HG02798 (cell line): ENCODE results near the gene ELOB.

Experiments used
- ATAC-seq: cut with Tn5 transposase; IDR thresholded peaks from one replicate; pipeline ENCODE4 v1.9.1; 2021; ENCODE audit warnings: mild to moderate bottlenecking; ENCODE audit not compliant: unreplicated experiment, poor library complexity

The ELOB gene

DNA sequence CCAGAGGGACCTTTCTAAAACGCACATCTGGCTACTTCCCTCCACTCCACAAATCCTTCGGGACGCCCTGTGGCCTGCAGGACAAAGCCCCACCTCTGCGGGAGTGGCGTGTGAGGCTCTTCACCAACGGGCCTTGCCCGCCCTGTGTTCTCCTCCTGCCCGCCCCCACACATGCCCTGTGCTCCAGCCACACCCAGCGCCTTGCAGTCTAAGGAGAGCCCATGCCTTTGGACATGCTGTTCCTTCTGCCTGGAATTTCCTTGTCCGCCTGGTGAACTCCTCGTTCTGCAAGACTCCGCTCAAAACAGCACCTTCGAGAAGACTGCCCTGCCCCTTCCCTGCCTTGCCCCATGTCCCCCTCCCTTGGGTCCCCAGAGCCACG lies 7.4 kb downstream of the ELOB start:
- no peak for ATAC-seq

DNA sequence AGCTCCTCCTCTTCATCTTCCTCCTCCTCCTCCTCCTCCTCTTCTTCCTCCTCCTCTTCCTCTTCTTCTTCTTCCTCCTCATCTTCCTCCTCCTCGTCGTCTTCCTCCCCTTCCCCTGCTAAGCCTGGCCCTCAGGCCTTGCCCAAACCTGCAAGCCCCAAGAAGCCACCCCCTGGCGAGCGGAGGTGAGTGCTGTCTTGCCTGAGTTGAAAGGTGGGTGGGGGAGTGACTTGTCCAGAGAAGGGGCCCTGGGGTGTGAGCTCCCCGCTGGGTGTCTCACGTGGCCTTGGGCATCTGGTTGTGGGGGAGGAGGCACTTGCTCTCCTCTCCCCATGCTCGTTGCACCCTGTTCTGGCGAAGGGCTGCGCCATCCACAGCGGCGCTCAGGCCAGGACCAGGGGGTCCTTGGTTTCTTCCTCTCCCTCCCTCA lies 8.0 kb downstream of the ELOB start:
- ATAC-seq = no peak

DNA sequence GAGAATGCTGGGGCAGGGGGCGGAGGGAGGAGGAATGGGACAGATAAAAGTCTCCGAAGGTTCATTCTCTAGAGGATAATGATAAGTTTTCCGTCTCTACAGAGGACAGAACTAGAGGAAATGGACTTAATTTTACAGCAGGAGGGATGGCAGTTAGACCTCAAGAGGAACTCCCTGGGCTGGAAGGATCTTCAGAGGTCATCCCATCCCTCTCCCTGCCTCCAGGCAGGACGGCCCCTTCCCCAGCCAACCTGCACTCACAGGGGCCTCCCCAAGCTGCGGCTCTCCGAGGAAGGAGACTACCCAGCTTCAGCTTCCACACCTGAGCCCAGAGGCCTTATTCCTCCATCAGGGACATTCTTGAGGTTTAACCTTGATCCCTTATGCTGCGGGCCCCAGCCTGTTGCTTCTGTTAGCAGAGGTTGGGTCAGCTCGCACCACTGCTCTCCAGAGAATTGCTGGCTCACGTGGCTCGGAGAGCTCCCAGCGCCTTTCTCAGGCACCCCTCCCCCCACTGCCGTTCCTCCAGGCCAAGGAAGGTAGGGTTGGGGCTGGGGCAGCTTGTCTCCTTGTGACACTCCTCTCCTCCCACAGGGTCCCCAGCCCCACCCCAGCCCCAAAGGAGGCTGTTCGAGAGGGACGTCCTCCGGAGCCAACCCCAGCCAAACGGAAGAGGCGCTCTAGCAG lies 8.5 kb downstream of the ELOB start:
- ATAC-seq = no peak

DNA sequence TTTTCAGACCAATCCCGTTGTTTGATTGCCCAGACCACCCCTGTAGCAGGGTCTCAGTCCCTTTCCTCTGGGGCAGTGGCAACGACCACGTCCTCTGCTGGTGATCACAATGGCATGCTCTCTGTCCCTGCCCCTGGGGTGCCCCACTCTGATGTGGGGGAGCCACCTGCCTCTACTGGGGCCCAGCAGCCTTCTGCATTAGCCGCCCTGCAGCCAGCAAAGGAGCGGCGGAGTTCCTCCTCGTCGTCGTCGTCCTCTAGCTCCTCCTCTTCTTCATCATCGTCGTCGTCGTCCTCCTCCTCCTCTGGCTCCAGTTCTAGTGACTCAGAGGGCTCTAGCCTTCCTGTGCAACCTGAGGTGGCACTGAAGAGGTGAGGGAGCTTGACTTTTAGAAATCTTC lies 9.2 kb downstream of the ELOB start:
- no peak for ATAC-seq

DNA sequence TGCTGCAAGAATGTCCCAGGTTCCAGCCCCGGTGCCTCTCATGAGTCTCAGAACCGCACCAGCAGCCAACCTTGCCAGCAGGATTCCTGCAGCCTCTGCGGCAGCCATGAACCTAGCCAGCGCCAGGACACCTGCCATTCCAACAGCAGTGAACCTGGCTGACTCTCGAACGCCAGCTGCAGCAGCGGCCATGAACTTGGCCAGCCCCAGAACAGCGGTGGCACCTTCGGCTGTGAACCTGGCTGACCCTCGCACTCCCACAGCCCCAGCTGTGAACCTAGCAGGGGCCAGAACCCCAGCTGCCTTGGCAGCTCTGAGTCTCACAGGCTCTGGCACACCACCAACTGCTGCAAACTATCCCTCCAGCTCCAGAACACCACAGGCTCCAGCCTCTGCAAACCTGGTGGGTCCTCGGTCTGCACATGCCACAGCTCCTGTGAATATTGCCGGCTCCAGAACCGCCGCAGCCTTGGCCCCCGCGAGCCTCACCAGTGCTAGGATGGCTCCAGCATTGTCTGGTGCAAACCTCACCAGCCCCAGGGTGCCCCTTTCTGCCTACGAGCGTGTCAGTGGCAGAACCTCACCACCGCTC lies 9.8 kb downstream of the ELOB start:
- ATAC-seq = no peak

DNA sequence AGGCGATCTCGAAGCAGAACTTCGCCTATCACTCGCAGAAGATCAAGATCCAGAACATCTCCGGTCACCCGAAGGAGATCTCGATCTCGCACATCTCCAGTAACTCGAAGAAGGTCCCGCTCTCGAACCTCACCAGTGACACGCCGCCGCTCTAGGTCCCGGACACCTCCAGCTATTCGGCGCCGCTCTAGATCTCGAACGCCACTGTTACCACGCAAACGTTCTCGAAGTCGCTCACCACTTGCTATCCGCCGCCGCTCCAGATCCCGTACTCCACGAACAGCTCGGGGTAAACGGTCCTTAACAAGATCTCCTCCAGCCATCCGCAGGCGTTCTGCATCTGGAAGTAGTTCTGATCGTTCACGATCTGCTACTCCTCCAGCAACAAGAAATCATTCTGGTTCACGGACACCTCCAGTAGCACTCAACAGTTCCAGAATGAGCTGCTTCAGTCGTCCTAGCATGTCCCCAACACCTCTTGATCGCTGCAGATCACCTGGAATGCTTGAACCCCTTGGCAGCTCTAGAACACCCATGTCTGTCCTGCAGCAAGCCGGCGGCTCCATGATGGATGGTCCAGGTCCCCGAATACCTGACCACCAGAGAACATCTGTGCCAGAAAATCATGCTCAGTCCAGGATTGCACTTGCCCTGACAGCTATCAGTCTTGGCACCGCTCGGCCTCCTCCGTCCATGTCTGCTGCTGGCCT lies 10.5 kb downstream of the ELOB start:
- no peak for ATAC-seq

DNA sequence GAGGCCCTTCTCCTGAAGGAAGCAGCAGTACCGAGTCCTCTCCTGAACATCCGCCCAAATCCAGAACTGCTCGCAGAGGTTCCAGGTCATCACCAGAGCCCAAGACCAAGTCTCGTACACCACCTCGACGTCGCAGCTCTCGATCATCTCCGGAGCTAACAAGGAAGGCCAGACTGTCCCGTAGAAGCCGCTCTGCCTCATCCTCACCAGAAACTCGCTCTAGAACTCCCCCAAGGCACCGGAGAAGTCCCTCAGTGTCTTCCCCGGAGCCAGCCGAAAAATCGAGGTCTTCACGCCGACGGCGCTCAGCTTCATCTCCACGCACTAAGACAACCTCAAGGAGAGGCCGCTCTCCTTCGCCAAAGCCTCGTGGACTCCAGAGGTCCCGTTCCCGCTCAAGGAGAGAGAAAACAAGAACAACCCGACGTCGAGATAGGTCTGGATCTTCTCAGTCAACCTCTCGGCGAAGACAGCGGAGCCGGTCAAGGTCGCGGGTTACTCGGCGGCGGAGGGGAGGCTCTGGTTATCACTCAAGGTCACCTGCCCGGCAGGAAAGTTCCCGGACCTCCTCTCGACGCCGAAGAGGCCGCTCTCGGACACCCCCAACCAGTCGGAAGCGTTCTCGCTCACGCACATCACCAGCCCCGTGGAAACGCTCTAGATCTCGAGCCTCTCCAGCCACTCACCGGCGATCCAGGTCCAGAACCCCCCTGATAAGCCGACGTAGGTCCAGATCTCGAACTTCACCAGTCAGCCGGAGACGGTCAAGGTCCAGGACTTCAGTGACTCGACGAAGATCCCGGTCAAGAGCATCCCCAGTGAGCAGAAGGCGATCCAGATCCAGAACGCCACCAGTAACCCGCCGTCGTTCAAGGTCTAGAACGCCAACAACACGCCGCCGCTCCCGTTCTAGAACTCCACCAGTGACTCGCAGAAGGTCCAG lies 11.3 kb downstream of the ELOB start:
- no peak for ATAC-seq

DNA sequence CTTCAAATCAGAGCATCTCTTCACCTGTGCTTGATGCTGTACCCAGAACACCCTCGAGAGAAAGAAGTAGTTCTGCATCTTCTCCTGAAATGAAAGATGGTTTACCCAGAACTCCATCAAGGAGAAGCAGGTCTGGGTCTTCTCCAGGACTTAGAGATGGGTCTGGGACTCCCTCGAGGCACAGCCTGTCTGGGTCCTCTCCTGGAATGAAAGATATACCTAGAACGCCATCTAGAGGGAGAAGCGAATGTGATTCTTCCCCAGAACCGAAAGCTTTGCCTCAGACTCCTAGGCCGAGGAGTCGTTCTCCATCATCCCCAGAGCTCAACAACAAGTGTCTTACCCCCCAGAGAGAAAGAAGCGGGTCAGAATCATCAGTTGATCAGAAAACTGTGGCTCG lies 12.4 kb downstream of the ELOB start:
- ATAC-seq = no peak

DNA sequence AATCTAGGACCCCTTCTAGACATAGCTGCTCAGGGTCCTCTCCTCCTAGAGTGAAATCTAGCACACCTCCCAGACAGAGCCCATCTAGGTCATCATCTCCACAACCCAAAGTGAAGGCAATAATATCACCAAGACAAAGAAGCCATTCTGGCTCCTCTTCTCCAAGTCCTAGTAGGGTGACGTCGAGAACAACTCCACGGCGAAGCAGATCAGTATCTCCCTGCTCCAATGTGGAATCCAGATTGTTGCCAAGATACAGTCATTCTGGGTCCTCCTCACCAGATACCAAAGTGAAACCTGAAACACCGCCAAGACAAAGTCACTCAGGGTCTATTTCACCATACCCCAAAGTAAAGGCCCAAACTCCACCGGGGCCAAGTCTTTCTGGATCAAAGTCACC lies 13.9 kb downstream of the ELOB start:
- ATAC-seq = no peak

DNA sequence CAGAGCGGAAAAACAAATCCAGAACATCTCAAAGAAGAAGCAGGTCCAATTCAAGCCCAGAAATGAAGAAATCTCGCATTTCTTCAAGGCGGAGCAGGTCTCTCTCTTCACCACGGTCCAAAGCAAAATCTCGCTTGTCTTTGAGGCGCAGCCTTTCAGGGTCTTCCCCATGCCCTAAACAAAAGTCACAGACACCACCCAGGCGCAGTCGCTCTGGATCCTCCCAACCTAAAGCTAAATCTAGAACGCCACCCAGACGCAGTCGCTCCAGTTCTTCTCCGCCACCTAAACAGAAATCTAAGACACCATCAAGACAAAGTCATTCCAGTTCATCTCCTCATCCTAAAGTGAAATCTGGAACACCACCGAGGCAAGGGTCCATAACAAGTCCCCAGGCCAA lies 14.4 kb downstream of the ELOB start:
- ATAC-seq = no peak

DNA sequence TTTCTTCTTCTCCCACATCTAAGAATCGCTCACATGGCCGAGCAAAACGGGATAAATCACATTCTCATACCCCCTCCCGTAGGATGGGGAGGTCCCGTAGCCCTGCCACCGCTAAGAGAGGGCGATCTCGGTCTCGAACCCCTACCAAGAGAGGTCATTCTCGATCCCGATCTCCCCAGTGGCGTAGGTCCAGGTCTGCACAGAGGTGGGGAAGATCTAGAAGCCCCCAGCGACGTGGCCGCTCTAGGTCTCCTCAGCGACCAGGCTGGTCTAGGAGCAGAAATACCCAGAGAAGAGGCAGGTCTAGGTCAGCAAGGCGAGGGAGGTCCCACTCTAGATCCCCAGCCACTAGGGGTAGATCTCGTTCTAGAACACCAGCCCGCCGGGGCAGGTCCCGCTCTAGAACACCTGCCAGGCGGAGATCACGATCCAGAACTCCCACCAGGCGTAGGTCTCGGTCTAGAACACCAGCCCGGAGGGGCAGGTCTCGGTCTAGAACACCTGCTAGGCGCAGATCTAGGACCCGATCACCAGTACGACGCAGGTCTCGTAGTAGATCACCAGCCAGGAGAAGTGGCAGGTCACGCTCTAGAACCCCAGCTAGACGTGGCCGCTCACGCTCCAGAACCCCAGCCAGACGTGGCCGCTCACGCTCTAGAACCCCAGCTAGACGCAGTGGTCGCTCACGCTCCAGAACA lies 15.0 kb downstream of the ELOB start:
- no peak for ATAC-seq

DNA sequence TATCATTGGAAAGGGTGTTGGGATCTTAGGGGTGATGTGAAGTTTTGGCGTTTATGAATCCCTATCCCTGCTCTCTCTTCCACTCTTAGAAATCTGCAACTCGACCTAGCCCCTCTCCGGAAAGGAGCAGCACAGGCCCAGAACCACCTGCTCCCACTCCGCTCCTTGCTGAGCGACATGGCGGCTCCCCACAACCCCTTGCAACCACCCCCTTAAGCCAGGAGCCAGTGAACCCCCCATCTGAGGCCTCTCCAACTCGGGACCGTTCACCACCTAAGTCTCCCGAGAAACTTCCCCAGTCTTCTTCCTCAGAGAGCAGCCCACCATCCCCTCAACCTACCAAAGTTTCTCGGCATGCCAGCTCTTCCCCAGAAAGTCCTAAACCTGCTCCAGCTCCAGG lies 15.6 kb downstream of the ELOB start:
- no peak for ATAC-seq

DNA sequence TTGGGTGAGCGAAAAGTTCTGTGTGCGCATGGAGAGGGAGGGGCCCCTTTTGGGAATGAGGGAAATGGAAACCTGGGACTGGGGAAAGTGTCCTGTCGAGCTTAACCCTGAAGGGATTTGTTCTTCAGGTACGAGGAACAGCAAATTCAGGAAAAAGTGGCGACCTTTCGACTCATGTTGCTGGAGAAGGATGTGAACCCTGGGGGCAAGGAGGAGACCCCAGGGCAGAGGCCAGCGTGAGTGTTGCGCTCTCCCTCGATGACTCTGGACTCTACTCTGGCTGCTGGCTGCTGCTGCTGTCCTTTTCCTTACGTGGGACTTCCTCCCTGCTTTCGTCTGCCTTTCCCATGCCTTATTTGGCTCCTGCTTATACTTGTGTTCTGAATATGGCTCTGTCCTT lies 19.7 kb downstream of the ELOB start:
- no peak for ATAC-seq

DNA sequence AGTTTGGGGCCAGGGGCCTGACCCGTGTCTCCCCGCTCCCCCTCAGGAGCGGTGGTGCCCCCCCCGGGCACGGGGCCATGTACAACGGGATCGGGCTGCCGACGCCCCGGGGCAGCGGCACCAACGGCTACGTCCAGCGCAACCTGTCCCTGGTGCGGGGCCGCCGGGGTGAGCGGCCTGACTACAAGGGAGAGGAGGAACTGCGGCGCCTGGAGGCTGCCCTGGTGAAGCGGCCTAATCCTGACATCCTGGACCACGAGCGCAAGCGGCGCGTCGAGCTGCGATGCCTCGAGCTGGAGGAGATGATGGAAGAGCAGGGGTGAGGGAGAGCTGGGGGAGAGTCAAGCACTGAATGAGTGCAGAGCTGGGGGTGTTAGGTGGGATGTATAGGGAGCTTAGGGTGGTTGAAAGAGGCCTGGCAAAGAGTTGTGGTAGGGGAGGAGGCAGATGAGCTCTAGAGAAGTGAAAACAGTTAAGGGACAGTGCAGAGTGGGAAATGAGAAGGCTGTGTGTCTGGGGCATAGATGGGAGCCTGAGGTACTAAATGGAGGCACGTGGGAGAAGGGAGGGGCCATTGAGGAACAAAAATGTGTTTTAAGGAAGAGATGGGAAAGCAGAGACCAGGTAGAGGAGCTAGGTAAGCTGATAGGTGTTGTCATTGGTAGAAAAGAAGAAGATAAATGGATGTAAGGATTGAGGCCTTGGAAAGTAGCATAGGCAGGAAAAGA lies 20.6 kb downstream of the ELOB start:
- ATAC-seq = no peak

DNA sequence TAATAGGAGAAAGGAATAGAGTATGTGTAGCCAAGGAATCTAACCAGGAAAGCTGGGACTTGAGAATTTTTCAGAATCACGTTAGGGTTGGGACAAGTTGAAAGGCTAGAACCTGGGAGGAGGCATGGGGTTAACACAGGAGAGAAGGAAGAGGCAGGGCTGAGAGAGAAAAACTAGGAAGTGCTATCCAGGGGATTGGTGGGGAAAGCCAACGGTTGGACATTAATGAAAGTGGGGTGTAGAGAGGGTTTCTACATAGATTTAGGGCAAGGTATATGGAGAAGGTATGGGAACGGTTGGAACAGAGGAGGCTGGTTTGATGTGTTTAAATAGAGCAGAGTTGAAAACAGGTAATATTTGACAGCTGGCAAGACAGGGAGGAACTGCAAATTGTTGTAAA lies 21.9 kb downstream of the ELOB start:
- ATAC-seq = no peak

DNA sequence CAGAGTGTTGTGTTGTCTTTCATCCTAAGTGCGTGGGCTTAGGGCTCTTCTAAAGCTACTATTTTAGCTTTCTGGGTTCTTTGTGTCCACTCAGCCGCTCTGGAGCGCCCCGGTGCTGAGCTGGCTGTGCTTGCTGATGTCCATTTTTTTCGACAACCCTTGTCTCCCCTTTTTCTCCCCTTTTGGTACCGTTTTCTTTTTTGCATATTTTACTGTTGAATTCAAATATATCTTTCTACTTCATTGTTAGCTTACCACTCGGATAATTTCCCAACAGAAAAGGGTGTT lies 23.4 kb downstream of the ELOB start:
- ATAC-seq = no peak

DNA sequence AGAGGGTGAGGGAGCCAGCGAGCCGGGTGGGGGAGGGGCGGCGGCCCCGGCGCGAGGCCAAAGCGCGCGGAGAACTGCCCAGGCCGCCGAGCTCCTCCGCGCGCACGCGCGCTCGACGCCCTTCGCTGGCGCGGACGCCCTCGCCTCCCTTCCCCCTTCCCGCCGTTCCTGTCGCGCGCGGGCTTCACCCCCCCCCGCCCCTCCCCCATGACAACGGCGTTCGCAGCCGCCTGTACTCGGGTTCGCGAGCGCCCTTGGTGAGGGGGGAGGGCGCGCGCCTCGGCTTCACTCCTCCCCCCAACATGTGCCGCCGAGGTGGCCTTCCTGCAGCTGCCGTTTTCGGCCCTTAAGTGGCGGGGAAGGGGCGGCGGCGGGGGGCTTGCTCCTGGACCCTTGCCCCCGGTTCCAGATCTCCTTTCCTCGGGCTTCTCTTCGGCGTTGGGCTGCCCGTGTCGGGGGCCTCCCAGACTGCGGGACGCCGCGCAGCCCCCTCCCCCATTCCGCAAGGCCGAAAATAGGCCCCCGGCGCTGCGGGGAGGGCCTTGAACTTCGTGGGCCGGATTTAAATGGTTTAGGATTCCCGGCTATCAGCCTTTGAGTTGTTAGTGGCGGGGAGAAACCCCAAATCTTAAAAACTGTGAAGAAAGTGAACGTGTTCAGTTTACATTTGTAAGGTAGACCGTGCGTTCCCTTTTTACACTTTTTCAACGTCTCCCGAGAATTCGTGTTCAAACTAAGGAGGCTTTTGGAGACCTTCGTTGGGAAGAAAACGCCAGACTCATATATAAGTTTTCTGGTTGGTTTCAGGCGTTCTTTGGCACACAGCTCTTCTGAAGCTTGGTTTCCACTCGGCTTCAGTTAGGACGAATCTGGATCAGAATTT lies 24.0 kb downstream of the ELOB start:
- peak; percentile 50 for ATAC-seq

DNA sequence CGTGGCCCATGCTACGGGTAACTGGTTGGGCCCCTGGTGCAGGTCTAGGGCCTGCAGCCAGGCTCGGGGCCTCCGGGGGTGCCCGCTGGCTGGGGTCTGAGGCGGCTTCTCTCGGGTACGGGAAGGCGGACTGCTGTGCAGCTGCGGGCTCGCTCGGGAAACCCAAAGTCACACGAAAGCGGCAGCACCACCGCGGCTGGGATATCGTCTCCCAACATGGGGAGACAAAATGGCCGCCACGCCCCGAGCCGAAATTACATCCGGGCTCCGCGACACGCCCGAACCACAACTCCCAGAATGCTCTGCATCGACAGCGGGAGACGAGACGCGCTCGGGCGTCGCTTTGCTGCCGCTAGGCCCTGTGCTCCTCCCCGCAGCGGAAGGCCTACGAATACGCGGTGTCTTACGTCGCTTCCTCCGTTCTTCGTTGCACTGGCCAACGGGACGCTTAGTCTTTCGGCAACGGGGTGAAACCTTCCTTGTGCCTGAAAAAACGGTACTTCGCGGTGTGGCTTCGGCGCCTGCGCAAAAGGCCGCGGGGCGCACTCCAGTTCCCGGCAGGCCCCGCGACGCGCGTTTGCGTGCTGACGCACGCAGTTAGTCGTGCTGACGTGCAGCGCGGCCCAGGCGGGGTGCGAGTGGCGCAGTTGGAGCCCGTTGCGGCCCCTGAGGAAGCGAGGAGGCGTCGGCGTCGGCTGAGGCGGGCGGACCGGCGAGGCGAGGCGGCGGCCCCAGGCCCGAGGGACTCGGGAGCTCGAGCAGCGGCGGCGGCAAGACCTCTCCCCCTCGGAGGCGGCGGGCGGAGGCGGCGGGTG lies 24.8 kb downstream of the ELOB start, which contains the start of gene SRRM2:
Gene SRRM2, plus strand, starts transcription at position 604 of the 815 bp plus-strand sequence. CDS start 3,727 bp downstream, outside the sequence.
- peak; percentile 82 for ATAC-seq
